GM13976 (cell line): ENCODE measurements around the gene OR2J2.
"Not testable (repeated sequence)": the region's sequence is repeated elsewhere in the genome, so short reads cannot be mapped to it uniquely, and the experiment has no call there.

Experiments
- DNase-seq: peaks from one replicate; pipeline ENCODE4 v3.0.0; 2012; ENCODE audit warnings: low spot score
- in situ Hi-C: fragments of 300-500 bp; cut with MboI; formaldehyde crosslinking; loops from one replicate; pipeline ENCODE4 v1.12.0; 2022; ENCODE audit warnings: low sequenced_read_pairs, mixed read lengths, inconsistent platforms; ENCODE audit not compliant: unreplicated experiment
- TF ChIP-seq, protein P1 (sequence below): IDR thresholded peaks from 2 replicates; pipeline ENCODE4 v1.5.1; 2012; ENCODE audit warnings: borderline replicate concordance, mild to moderate bottlenecking; ENCODE audit not compliant: insufficient read depth; ENCODE audit errors: extremely low read depth, missing control alignments, control extremely low read depth

OR2J2 gene

DNA sequence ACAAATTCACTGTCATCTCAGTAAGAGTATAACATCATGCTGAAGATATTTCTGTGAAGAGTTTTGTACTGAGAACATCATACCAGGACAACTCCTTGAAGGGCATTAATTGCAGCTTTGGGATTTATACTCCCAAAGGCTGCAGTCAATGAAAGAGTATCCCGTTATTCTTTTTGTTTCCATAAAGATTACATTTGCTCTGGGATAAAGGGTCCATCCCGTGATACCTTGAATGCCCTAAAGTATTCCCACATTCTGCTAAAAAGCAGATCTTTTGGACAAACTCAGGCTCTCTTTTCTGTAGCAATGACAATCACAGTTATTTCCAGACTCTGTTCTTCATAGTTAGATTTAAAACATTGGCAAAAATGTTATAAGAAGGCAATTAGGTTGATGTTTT is at the start of gene OR2J2:
Gene OR2J2 (plus strand): TSS at position 301 of the 400 bp plus-strand sequence. CDS start 2,729 bp downstream, outside the sequence.
- in situ Hi-C loops, DNase-seq: not testable (repeated sequence)

DNA sequence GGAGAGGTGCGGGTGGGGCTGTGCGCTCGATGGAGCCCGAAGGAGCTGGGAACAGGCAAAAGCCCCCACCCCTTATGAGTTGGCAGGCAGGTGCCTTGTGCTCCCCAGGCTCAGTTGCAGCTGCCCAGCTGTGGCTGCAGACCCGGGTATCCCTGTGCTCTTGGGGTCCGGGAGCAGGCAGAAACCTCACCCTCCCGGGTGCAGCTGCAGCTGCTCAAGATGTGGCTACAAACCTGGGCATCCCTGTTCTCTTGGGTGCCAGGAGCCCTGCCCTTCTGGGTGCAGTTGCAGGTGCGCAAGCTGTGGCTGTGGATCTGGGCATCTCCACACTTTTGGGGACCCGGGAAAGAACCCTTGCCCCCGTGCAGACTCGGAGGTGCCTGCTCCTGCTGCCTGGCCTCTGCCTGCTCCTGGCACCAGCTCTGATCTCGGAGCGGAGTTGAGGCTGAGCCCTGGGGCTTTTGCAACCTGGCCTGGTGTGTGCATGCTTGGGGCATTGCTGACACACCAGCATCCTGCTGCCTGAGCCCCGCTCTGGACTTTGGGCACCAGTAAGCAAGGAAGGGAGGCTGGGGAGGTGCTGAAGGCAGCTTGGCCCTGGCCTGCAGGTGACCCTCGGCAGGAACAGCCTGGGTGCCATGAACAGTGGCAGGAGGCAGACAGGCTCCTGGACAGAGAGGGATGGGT is 41.2 kb upstream of the OR2J2 start:
- TF ChIP-seq, protein P1, sequence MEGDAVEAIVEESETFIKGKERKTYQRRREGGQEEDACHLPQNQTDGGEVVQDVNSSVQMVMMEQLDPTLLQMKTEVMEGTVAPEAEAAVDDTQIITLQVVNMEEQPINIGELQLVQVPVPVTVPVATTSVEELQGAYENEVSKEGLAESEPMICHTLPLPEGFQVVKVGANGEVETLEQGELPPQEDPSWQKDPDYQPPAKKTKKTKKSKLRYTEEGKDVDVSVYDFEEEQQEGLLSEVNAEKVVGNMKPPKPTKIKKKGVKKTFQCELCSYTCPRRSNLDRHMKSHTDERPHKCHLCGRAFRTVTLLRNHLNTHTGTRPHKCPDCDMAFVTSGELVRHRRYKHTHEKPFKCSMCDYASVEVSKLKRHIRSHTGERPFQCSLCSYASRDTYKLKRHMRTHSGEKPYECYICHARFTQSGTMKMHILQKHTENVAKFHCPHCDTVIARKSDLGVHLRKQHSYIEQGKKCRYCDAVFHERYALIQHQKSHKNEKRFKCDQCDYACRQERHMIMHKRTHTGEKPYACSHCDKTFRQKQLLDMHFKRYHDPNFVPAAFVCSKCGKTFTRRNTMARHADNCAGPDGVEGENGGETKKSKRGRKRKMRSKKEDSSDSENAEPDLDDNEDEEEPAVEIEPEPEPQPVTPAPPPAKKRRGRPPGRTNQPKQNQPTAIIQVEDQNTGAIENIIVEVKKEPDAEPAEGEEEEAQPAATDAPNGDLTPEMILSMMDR: no peak
- DNase-seq: no peak
- in situ Hi-C loops: no loop called here

DNA sequence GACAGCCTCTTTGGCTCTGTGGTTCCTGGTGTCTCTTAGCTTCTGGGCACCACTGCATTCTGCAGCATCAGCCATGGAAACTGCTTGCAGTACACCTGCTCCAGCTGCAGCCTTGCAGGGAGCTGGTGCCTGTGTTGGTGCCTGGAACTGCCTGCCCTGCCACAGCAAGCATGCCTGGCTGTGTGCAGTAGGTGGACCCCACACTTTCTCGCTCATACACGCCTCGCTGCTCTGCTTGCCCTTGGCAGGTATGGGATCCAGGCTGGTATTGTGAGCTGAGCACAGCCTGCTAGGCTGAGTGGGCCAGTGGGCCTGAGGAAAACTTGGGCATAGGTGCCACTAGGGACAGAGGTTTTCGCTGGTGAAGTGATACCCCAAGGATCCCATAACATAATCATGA is 40.1 kb upstream of the OR2J2 start:
- in situ Hi-C loops: no loop called here

DNA sequence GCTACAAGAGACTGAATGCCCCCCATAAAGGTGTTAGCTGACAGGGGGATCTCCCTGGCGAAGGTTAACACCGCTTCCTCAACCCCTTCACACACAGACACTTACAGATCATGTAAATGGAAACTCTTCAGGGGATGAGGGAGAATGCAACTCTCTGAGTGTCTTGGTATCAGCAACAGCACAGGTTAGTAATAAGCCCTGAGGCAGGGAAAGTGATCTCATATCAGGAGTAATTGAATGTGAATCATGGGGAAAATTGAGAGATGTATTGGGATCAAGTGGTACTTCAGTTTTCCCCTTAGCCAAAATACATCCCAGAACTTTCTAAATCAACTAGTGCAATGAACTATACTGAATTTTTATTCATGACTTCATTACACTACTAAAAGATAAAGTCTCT is 39.0 kb upstream of the OR2J2 start:
- DNase-seq: no peak
- TF ChIP-seq, protein P1: no peak
- in situ Hi-C loops: no loop called here

More for the DNA sequence above, 40.1 kb upstream of the OR2J2 start:
- no peak for DNase-seq
- TF ChIP-seq, protein P1: no peak

DNA sequence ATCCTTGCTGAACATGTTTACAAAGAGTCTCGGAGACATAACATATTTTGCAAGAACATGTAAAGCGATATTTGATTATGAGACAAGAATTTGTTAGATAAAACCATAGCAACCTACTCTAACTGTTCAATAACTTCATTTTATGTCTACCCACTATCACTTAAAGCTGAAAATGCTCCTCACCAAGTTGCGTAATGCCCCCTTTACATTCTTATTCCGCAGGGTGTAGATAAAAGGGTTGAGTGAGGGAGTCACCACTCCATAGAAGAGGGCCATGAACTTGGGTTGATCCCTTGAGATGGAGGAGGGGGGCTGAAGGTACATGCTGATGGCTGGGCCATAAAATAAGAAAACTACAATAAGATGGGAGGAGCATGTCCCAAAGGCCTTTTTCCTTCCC is 33.0 kb upstream of the OR2J2 start:
- TF ChIP-seq, protein P1: no peak
- in situ Hi-C loops: no loop called here

DNA sequence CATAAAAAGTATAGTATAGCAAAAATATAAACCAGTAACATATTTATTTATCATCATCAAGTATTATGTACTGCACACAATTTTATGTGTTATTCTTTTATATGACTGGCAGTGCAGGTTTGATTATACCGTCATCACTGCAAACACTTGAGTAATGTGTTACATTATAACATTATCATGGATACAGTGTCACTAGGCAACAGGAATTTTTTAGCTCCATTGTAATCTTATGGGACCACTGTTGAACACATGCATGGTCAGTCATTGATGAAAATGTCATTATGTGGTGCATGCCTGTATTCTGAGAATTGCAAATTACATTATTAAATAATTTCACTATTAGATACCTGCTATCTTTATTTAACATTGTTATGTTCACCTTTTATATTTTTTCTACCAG is 29.1 kb upstream of the OR2J2 start:
- DNase-seq: no peak
- TF ChIP-seq, protein P1: no peak
- in situ Hi-C loops: no loop called here

More for the DNA sequence above, 33.0 kb upstream of the OR2J2 start:
- no peak for DNase-seq

DNA sequence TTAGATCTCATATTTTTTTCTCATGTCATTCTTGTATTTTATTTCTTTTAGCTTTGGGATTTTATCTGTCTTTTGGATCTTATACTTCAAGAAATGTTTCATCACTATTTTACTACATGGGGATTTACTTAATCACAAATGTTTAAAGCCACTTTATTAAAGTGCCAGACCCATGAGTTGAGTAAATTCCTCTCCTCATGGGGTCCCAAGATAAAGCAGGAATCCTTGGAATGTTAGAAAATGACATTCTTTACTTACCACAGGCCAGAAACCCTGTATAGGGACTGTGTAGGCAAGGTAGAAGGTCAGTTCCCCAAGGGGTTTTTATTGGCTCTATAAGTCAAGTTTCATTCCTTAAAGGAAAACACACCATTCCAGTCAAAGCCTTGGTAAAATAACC is 28.4 kb upstream of the OR2J2 start:
- no peak for DNase-seq
- in situ Hi-C loops: no loop called here
- TF ChIP-seq, protein P1: no peak
